ENCODE results near the gene TREML1. TPM values are rescaled to one million over a fixed set of nuclear protein-coding genes. Genes with fewer than 3 reads are reported as not detected.

Gene TREML1
- total RNA-seq, 1 experiment from 2014 or later: not detected

DNA sequence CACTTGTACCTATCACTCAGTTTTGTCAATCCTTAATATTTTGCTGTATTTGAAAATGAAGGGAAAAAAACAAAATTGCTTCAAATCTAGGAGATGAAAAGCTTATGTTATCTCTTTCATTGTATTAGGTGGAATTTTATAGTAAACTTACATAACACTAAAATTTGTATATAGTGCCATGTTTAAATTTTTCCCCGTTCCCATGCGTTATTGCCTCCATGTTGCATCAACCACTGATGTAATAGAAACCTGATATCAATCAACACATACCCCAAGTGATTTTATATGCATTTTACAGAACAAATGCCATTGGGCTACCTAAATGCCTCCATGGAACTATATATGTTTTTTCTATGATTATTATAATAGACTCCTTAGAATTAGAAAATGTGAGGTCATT is 23.5 kb upstream of the TREML1 start:
- no peak for TF ChIP-seq EZH2 (IDR thresholded peaks at IDR 0.05; ENCODE audit: borderline replicate concordance, low read depth, low read length, poor library complexity, severe bottlenecking)
- TF ChIP-seq, protein P1, sequence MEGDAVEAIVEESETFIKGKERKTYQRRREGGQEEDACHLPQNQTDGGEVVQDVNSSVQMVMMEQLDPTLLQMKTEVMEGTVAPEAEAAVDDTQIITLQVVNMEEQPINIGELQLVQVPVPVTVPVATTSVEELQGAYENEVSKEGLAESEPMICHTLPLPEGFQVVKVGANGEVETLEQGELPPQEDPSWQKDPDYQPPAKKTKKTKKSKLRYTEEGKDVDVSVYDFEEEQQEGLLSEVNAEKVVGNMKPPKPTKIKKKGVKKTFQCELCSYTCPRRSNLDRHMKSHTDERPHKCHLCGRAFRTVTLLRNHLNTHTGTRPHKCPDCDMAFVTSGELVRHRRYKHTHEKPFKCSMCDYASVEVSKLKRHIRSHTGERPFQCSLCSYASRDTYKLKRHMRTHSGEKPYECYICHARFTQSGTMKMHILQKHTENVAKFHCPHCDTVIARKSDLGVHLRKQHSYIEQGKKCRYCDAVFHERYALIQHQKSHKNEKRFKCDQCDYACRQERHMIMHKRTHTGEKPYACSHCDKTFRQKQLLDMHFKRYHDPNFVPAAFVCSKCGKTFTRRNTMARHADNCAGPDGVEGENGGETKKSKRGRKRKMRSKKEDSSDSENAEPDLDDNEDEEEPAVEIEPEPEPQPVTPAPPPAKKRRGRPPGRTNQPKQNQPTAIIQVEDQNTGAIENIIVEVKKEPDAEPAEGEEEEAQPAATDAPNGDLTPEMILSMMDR (conservative IDR thresholded peaks at IDR 0.05; ENCODE audit: low read depth, low read length): no peak
- H3K27me3 ChIP-seq (replicated peaks; ENCODE audit: insufficient read depth, low read depth, low read length, poor library complexity): no peaks in the 10 kb centered on the region
- H3K4me3 ChIP-seq (ENCODE audit: low read depth, low read length, poor library complexity, severe bottlenecking): no peak overlapping the region
- no peak overlapping the region for H3K27ac ChIP-seq (ENCODE audit: low read depth, low read length, poor library complexity, severe bottlenecking)
- intact Hi-C loops (cut with micrococcal nuclease; ENCODE audit: unreplicated experiment): no loop called here
- no peaks in the 10 kb centered on the region for H3K4me1 ChIP-seq (ENCODE audit: insufficient read depth, low read length, poor library complexity, severe bottlenecking)
- BruUV-seq (replicated peaks): no TSS peak
- DNase-seq (ENCODE audit: low spot score): no peak
- H3K9me3 ChIP-seq (ENCODE audit: low read depth, low read length, poor library complexity, severe bottlenecking): no peaks in the 10 kb centered on the region
- H3K36me3 ChIP-seq (ENCODE audit: insufficient read depth, low read length, poor library complexity, severe bottlenecking): no peaks in the 10 kb centered on the region
- CTCF ChIA-PET: no interaction called here
- POLR2A ChIA-PET (ENCODE audit: low non-redundant PET): no interaction called here

DNA sequence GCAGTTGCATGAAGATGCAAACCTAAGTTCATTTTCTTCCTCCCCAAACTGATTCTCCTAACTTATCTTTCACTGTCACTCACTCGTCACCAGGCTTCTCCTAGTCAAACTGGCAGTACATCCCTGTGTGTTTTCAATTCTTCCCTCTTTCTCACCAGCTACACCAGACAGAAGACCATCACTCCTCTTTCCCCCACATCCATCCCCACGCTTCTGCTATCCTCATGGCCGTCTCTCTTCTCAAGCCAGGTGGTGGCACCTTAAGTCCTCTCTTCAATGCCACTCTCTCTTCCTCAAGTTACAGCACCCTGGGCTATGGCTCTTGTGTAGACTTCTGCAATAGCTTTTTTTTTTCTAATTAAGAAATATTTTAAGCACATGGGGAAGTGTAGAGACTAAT is 23.1 kb upstream of the TREML1 start:
- no peaks in the 10 kb centered on the region for H3K36me3 ChIP-seq (ENCODE audit: insufficient read depth, low read length, poor library complexity, severe bottlenecking)
- no TSS peak for BruUV-seq (replicated peaks)

DNA sequence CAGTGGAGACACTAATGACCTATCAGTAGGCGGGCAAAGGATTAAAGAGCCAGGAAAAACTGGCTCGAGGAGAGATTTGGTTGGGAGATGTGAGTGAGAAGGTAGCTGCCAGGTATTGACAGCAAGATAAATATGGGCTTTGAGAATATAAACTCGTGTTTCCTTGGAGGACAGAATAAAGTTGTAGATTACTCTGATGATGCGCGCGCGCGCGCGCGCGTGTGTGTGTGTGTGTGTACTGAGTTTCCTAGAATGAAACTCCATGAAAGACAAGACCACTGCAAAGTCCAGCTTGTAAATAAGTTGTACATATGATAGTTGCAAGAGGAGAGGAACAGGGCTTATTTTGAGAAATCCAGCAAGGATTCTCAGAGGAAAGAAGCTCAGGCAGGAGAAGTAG is 22.0 kb upstream of the TREML1 start:
- no peak overlapping the region for H3K27ac ChIP-seq (ENCODE audit: low read depth, low read length, poor library complexity, severe bottlenecking)
- no peak overlapping the region for H3K4me3 ChIP-seq (ENCODE audit: low read depth, low read length, poor library complexity, severe bottlenecking)
- TF ChIP-seq, protein P1 (conservative IDR thresholded peaks at IDR 0.05; ENCODE audit: low read depth, low read length): no peak
- TF ChIP-seq EZH2 (IDR thresholded peaks at IDR 0.05; ENCODE audit: borderline replicate concordance, low read depth, low read length, poor library complexity, severe bottlenecking): no peak
- no peak for DNase-seq (ENCODE audit: low spot score)
- H3K36me3 ChIP-seq (ENCODE audit: insufficient read depth, low read length, poor library complexity, severe bottlenecking): no peaks in the 10 kb centered on the region
- ChIA-PET POLR2A (ENCODE audit: low non-redundant PET) (no interaction called here), CTCF (no interaction called here)
- no peaks in the 10 kb centered on the region for H3K27me3 ChIP-seq (replicated peaks; ENCODE audit: insufficient read depth, low read depth, low read length, poor library complexity)
- no TSS peak for BruUV-seq (replicated peaks)
- intact Hi-C loops (cut with micrococcal nuclease; ENCODE audit: unreplicated experiment): no loop called here
- H3K4me1 ChIP-seq (ENCODE audit: insufficient read depth, low read length, poor library complexity, severe bottlenecking): no peaks in the 10 kb centered on the region
- no peaks in the 10 kb centered on the region for H3K9me3 ChIP-seq (ENCODE audit: low read depth, low read length, poor library complexity, severe bottlenecking)

More for the DNA sequence above, 23.1 kb upstream of the TREML1 start:
- no peak overlapping the region for H3K4me3 ChIP-seq (ENCODE audit: low read depth, low read length, poor library complexity, severe bottlenecking)
- DNase-seq (ENCODE audit: low spot score): no peak
- TF ChIP-seq, protein P1 (conservative IDR thresholded peaks at IDR 0.05; ENCODE audit: low read depth, low read length): no peak
- no peak for TF ChIP-seq EZH2 (IDR thresholded peaks at IDR 0.05; ENCODE audit: borderline replicate concordance, low read depth, low read length, poor library complexity, severe bottlenecking)
- H3K4me1 ChIP-seq (ENCODE audit: insufficient read depth, low read length, poor library complexity, severe bottlenecking): no peaks in the 10 kb centered on the region
- H3K9me3 ChIP-seq (ENCODE audit: low read depth, low read length, poor library complexity, severe bottlenecking): no peaks in the 10 kb centered on the region
- ChIA-PET CTCF (no interaction called here), POLR2A (ENCODE audit: low non-redundant PET) (no interaction called here)
- intact Hi-C loops (cut with micrococcal nuclease; ENCODE audit: unreplicated experiment): no loop called here
- no peaks in the 10 kb centered on the region for H3K27me3 ChIP-seq (replicated peaks; ENCODE audit: insufficient read depth, low read depth, low read length, poor library complexity)
- no peak overlapping the region for H3K27ac ChIP-seq (ENCODE audit: low read depth, low read length, poor library complexity, severe bottlenecking)

All from A673 (cell line).